Activated CD4-positive, CD25-positive, alpha-beta regulatory T cell treated with anti-CD3 and anti-CD28 coated beads, Interleukin-2, amount 50 U/mL, for 24 hours (primary cell): ENCODE measurements around the gene TTC7B.

ENCODE experiments used
- ATAC-seq, 2 donors: fragments of 150-1000 bp; cut with Tn5 transposase; one replicate each; pipeline ENCODE4 v1.10.0; 2021; ENCODE audit warnings: mild to moderate bottlenecking in 1 of 2, moderate library complexity in 1 of 2

TTC7B gene

DNA sequence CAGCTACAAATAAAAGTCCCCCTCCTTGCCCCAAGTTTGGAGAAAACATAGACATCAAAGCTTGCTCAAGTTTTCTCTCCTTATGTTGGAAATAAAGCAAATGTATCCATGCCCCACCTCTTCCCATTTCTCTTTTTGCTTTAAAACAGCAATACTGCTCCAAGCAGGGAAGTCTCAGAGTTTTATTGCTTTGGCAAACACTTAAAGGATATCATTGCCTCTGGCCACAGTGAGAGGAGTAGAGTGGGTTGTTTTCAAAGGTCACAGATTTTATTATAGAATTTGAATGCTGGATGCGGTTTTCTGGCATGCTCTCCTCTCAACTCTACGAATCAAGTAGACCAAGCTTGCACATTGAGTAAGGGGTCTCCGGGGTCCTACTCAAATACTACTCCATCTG, 149.7 kb downstream of the TTC7B start:
- no peak for ATAC-seq

GRCh38 chr14:90665321-90666000, 150.8 kb downstream of the TTC7B start:
- no peak for ATAC-seq

- no peak for ATAC-seq
Measured at GRCh38 chr14:90664911-90665310, 151.3 kb downstream of the TTC7B start.

GRCh38 chr14:90663680-90664079, 152.6 kb downstream of the TTC7B start:
- ATAC-seq = no peak

GRCh38 chr14:90663140-90663539, 153.1 kb downstream of the TTC7B start:
- no peak for ATAC-seq

DNA sequence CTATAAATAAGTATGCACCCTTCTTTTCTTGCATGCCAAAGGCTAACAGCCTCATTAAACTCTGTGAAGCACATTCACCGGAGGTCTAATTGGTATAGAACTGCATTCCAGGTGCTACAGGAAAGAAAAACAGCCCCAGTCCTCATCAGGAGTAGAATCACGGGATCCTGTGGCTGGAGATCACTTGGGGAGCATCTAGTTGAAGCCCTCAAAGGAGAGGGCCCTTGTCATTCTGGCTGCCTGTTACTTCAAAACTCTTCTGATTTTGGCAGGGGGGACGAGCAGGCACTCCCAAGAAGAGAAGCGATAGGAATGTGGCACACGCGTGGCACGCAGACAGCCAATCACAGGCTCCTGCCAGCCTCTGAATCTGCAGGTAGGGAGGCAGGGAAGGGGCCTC, 154.4 kb downstream of the TTC7B start:
- ATAC-seq = no peak

DNA sequence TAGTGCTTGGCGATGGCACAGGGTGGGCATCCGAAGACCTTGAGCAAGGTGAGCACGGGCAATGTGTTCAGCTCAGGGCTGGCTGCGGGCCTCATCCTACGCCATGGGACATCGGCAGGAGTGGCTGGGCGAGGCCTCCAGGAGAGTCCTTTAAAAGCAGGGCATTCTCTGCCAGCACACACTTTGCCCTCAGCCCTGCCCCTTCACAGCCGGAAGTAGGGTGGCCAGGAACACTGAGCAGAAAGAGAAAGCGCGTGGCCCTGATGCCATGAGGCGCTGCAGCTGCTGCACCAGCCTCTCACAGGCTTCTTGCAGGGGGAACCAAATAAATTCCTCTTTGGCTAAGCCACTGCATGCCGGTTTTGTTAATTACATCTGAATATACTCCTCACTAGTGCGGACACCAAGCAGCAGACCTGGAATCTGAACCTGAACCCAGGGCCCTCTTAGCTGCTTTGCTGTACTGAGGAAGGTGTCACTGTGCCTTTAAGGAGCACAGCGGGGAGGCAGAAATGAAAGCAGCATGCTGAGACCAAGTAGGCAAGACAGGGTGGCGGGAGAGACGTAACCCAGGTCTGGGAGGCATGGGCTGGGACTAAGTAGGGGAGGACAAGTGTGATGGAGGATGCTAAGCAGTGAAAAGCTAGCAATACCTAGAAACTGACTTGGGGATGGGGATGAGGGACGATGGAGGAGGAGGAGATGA, 155.2 kb downstream of the TTC7B start:
- no peak for ATAC-seq

- ATAC-seq = no peak
Measured at GRCh38 chr14:90659156-90659555, 157.1 kb downstream of the TTC7B start.

DNA sequence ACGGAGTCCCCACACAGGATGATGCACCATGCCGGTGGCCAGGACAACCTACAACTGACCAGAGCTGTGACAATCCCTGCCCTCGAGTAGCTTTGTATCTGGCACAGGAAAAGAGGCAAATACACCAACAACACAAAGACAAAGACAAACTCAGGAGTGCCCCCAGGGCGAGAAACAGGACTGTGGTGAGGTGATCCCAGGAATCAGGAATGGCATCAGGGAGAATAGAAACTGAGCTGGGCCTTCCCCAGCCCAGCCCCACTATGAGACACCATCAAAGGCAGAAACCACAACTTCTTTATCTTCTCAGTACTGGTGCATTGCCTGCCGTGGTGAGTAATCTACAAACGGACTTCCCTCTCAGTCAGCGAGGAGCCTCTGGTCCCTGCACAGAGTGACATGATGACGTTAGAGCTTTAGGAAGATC, 157.7 kb downstream of the TTC7B start:
- peak; percentile 80 to 89 for ATAC-seq

- no peak for ATAC-seq
Measured at GRCh38 chr14:90656973-90657372, 159.3 kb downstream of the TTC7B start.

- no peak for ATAC-seq
Measured at GRCh38 chr14:90655829-90656228, 160.4 kb downstream of the TTC7B start.

- no peak for ATAC-seq
Measured at GRCh38 chr14:90654831-90655276, 161.4 kb downstream of the TTC7B start.

GRCh38 chr14:90652626-90653025, 163.6 kb downstream of the TTC7B start:
- ATAC-seq = no peak

GRCh38 chr14:90651976-90652560, 164.2 kb downstream of the TTC7B start:
- no peak for ATAC-seq

GRCh38 chr14:90651271-90651804, 164.9 kb downstream of the TTC7B start:
- no peak for ATAC-seq

DNA sequence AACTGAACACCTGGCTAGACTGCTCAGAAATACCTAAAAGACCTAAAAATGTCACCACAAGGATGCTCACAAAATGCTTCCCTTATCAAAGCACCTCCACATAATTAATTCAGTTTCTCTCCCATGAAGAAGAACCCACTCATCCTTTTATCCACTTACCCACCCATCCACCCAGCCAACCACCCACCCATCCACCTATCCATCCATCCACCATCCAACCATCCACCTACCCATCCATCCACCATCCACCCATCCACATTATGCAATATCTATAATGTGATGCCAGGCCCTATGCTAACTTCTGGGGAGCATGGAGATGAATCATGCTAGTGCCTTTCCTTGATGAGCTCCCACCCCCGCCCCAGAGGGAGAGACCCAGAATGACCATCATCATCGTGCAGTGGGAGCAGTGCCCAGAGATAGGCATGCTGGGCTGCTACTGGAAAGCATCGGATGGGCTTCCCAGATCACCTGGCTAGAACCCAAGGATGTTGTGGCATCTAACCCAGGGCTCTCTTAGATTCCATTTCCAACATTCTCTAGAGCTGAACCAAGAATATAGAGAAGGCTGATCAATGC, 166.6 kb downstream of the TTC7B start:
- no peak for ATAC-seq

DNA sequence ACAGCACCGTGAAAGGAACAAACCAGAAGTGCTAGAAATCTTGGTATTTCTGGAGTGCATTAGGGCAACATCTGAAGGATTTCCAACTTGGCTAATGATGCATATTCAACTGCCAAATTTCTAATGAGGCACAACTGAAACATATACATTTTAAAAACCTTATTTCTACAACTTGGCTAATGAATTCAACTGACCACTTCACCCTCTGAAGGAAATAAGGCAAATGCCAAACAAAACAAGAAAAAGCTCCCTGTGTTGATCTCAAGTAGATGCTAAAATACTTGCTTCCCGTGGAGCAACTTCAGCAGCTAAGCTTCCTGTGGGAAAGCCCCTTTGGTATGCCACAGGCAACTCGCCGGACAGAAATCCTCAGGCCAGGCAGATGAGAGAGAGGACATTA, 167.1 kb downstream of the TTC7B start:
- ATAC-seq = no peak

DNA sequence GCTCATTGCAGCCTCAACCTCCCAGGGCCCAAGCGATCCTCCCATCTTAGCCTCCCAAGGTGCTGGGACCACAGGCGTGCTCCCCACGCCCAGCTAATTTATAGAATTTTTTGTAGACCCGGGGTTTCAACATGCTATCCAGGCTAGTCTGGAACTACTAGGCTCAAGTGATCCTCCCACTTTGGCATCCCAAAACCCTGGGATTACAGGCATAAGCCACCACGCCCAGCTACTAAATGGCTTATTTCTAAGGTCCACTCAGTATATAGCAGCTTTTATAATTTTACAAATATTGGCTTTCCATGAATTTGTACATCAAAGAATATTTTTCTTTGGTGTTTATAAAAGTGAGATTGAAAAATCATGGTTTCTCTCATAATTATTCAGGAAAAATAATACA, 167.8 kb downstream of the TTC7B start:
- ATAC-seq = no peak

DNA sequence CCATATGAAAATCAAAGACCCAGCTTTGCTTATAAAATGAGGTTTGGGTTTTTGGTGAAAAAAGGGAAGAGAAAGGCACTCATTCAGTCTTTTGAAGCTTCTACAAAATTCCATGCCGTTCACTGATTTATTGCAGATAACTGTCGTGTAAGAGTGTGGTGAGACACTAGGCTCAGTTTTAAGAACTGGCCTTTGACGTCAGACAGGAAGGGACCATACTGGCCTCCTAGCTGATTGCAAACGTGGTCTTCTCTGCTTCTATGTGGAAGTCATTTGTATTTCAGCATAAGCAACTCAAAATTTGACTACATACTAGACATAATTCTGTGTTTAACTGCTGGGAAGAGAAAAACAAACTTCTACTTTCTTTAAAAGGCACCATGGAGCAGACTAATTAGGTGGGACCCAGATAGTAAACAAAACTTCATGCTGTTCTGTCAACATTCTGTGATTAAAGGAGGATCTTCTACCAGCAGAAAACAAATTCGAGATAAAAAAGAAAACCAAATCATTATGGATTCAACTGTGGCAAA, 168.7 kb downstream of the TTC7B start:
- no peak for ATAC-seq

- ATAC-seq = no peak
Measured at GRCh38 chr14:90645842-90646443, 170.3 kb downstream of the TTC7B start.

DNA sequence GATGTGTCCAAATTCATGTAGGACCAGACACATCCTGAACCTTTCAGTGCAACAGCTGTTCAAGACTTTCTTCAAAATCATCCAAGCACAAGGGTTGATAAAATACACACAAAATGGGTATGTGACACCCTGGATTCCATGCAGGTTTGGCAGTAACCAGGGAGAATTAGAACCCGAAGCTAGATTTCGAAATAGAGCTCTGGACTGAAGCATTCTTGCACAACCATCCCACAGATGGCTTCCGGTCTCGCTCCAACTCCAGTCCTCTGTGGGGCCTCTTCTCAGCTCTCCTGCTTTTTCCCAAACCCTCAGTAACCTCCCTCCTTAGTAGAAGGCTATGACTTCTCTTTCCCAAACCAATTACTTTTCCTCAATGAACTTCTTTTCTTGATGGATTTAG, 171.3 kb downstream of the TTC7B start:
- ATAC-seq = no peak

GRCh38 chr14:90643982-90644670, 172.1 kb downstream of the TTC7B start:
- no peak for ATAC-seq
